HG02678 (cell line): ENCODE measurements around the gene SLFN12L.
"Not testable (repeated sequence)": the region's sequence is repeated elsewhere in the genome, so short reads cannot be mapped to it uniquely, and the experiment has no call there.

Experiments
- ATAC-seq: cut with Tn5 transposase; IDR thresholded peaks from one replicate; pipeline ENCODE4 v1.9.1; 2021; ENCODE audit warnings: mild to moderate bottlenecking, moderate library complexity; ENCODE audit not compliant: unreplicated experiment

The SLFN12L gene

DNA sequence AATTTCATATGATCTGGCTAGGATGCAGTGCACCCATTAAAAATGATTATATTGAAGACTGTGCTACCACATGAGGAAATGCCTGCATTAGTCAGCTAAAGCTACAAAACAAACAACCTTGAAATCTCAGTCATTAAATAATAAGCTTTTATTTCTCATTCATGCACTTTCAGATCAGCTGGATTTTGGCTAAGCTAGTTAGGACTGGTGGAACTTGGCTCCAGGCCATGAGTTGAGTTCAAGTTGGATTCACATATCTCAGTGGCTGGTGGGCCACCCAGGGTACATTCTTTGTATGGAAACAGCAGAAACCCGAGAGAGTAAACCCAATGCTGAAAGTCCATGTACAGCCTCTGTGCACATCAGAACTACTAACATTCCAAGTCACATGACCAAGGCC lies 6.4 kb upstream of the SLFN12L start:
- no peak for ATAC-seq

DNA sequence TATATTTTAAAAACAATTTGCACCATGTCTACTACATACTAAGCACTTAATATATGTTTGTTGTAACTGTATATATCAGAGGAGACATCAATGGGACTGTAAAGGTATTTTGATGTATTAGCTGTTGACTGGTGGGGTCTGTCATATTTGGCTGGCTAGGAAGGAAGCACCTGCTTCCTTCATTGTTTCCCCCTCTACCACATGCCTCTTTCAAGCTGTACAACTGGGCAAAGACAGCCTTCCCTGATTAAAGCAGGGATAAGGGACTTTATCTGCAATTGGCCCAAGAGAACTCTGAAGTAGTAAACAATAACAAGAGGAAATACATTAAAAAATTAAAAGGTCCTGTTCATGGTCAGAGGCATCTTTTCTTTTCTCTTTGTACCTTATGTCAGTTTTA lies 5.5 kb upstream of the SLFN12L start:
- no peak for ATAC-seq

DNA sequence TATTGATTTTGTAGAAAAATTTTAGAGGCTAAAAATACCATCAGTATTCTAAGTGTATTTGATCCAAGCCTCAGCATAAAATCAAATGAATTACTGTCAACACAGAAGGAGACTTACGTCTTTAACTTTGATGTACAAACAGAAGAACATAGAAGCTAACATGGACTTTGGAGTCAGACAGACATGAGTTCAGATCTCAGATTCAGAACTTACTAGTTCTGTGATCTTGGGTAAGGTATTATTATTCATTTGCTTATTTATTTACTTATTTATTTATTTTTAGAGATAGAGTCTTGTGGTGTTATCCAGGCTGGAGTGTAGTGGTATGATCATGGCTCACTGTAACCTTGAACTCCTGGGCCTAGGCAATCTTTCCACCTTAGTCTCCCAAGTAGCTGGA lies 4.0 kb upstream of the SLFN12L start:
- no peak for ATAC-seq

DNA sequence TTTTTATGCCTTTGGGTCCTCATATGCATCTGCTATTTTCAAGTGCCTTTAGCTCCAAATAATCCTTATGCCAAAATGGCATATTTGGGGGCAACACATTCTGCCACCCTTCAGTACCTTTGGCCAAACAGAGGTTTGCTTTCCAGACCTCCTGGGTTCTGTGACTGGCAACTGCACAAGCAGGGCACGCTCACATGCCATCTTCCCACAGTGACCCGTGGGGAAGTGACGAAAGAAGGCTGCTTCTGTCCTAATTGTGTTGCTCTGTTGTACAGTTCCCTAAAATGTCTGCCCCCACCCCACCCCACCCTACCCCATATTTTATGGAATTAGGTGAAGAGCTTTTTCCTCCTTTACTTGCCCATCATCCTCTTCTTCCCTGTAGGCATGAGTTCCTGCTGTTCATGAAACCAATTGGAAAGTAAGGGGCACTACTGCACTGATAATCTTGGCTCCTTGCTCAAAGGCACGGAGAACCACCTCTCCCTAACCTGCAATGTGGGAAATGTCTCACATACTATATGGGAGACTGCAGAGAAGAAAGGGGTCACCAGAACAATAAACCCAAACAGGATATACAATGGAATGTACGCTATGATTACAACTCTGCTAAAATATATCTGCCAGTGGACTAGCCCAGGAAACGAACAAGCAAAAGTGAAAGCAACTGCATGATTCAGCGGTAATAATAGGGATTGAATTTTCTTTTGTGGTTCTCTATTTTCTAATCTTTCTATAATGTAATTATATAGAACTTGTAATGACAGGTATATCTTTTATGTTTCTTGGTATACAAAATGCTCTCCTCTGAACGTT lies 3.3 kb upstream of the SLFN12L start:
- ATAC-seq = no peak

DNA sequence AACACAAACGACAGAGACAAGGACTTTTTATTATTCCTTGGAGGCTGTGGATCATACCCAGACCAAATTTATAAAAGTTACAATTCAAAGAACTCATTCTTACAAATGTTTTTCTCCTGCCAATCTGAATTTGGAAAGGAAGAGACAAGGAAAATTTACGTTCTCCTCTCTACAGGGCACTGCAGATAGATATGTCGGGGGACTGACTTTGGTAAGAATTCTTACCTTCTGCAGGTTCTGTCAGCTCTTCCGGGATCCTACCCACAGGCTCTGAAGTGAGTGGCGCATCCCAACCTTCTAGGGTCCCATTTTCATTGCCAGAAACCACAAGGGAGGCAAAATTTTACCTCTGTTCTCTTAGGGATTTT lies 2.2 kb upstream of the SLFN12L start:
- ATAC-seq = no peak

DNA sequence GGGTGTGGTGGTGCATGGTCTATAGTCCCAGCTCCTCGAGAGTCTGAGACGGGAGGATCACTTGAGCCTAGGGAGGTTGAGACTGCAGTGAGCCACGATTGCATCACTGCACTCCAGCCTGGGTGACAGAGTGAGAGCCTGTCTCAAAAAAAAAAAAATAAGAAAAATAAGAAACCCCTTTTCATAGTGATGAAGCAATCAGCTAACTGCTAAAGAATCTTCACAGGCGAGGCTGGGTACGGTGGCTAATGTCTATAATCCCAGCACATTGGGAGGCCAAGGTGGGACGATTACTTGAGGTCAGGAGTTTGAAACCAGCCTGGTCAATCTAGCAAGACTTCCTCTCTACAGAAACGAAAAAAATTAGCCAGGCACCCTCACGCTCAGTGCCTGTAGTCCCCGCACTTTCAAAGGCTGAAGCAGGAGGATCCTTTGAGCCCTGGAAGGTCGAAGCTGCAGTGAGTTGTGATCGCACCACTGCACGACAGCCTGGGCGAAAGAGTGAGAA lies 760 bp downstream of the SLFN12L start:
- no peak for ATAC-seq

DNA sequence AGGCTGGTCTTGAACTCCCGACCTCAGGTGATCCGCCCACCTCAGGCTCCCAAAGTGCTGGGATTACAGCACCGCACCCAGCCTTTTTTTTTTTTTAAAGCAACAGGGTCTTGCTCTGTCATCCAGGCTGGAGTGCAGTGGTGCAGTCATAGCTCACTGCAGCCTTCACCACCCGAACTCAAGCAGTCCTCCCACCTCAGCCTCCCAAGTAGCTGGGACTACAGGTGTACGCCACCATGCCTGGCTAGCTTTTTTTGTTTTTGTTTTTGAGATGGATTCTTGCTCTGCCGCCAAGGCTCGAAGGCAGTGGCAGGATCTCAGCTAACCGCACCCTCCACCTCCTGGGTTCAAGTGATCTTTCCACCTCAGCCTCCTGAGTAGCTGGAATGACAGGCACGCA lies 2.1 kb downstream of the SLFN12L start:
- ATAC-seq = not testable (repeated sequence)

DNA sequence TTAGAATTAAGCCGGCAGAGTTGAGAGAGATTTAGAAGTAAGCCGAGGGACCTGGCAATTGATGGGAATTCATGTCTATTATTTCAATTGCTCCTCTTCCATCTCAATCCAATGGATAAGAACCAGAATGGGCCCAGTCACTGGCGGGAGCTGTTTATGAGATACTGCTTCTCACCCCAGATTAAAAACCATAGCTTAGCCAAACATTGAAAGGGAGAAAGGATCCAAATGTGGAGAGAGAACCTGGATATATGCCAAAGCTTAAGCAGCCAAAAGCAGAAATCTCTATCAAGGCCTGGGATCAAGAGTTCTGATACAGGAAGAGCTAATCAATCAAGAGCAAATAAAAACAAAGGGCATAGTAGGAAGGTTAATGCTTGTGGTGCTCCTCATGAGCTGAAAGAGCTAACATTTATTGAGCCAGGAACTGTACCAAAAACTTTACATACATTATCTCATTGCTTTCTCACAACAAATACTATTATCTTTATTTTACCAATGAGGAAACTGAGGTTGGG lies 2.8 kb downstream of the SLFN12L start:
- no peak for ATAC-seq

DNA sequence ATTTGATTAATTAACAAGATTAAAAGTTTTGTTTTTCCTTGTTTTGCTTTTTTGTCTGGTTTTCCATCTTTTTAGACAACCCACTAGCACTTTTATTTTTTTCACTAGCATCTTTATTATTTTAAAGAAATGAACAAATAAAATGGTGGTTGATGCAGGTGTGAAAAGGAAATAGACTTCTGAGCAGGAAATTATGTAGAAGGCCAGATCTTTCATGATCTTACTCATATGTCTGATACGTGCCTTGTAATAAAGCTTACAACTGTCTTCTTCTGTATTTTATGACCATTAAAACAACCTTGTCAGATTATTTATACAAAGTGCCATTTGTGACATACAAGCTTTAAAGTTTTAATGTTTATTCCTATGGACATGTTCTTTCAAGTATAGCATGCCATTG lies 6.3 kb downstream of the SLFN12L start:
- no peak for ATAC-seq

DNA sequence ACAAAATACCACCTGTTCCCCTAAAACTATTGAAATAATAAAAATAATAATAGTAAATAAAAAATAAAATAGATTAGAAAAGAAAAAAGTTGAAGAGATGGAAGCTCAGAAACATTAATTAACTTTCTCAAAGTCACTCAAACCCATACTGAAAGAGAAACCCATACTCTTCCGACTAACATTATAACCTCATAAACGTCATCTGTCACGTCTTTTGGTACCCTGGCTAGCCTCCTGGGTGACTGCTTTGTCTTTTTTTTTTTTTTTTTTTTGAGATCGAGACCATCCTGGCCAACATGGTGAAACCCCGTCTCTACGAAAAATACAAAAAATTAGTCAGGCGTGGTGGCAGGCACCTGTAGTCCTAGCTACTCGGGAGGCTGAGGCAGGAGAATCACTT lies 7.6 kb downstream of the SLFN12L start:
- no peak for ATAC-seq

DNA sequence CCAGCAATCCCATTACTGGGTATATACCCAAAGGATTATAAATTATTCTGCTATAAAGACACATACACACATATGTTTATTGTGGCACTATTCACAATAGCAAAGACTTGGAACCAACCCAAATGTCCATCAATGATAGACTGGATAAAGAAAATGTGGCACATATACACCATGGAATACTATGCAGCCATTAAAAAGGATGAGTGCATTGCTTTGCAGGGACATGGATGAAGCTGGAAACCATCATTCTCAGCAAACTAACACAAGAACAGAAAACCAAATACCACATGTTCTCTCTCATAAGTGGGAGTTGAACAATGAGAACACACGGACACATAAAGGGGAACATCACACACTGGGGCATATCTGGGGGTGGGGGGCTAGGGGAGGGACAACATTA lies 8.2 kb downstream of the SLFN12L start:
- not testable (repeated sequence) for ATAC-seq

DNA sequence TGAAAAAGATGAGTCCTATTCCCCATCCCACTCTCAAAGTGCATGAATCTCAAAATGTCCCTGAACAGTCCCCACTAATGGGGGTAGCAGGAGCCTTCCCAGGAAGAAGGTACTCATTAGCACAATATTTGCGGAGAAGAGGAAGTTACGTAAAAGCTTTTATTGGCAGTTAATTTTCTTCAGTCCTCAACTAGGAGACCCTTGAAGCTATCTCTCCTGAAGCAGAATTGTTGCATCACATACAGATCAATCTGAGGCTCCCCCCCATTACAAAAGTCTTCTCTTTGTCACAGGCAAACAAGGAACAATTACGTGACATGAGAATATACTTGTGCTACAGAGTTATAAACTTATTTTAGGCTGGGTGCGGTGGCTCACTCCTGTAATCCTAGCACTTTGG lies 14.2 kb downstream of the SLFN12L start:
- ATAC-seq = no peak

DNA sequence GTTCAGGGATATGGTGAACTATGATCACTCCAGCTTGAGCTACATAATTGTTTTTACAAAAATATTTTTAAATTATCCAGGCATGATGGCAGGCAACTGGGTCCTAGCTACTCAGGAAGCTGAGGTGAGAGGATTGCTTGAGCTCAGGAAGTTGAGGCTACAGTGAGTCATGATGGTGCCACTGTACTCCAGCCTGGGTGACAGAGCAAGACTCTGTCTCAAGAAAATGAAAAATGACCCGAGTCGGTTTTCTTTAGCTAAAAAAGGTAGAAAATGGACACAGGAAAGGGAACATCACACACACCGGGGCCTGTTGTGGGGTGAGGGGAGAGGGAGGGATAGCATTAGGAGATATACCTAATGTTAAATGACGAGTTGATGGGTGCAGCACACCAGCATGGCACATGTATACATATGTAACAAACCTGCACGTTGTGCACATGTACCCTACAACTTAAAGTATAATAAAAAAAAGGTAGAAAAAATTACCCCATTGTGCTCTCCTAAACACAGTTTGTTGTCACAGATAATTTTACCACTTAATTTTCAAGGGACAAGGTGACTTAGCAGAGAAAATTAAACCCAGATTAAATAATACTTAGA lies 15.7 kb downstream of the SLFN12L start:
- ATAC-seq = not testable (repeated sequence)

DNA sequence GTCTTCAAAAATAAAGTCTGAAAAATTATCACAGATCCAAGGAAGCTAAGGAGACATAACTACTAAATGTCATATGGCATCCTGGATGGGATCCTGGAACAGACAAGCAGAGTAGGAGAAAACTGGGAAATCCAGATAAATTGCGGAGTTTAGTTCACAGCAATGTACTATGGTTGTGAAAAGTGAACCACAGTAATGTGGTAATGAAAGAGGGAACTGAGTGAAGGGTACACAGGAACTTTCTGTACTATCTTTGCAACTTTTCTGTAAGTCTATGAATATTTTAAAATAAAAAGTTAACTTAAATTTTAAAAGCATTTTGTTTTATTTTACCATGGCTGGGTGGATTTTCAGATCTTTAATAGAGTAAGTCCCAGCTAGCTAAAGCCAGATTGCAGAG lies 16.3 kb downstream of the SLFN12L start:
- no peak for ATAC-seq

DNA sequence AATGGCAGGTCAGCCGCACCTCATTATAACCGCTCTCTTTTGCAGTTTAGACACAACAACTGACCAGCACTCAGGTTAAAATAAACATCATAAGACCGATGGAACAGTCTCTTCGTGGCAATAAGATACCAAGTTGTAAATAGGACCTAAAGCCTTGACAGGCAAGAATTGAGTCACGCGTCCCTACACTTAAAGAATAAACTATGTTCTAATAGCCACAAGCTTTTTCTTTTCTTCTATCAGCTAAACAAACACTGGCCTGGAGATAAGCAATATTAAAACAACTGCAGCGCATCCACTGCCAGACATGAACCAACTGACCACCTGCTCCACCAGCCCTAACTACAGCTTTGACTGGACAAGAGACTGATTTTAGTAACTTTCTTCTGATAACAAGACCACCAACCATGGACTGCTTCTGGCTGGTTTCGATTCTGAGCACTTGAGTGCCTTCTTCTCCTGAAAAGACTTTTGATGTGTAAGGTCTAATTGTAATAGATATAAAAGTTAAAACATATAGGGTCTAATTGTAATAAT lies 17.5 kb downstream of the SLFN12L start:
- no peak for ATAC-seq

DNA sequence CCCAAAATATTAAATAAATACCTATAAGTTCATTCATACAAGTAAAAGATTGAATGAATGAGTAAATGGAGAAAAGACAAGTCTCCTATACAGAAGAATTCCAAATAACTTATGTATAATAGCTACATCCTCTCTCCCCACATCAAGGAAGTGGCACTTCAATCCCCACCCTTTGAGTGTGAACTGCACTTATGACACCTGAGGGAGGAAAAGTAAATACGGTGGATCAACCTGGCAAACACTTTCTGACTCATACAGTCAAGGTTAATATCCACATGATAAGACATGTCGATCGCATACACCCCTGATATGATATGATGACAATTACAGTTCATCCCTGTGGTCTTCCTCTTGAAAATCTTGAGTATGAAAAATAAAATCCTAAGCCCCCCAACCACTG lies 18.0 kb downstream of the SLFN12L start:
- no peak for ATAC-seq

DNA sequence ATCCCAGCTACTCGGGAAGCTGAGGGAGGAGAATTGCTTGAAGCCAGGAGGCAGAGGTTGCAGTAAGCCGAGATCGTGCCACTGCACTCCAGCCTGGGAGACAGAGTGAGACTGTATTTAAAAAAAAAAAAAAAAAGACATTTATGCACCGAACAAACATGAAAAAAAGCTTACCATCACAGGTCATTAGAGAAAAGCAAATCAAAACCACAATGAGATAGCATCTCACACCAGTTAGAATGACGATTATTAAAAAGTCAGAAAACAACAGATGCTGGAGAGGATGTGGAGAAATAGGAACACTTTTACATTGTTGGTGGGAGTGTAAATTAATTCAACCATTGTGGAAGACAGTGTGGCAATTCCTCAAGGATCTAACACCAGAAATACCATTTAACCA lies 19.0 kb downstream of the SLFN12L start:
- ATAC-seq = not testable (repeated sequence)

DNA sequence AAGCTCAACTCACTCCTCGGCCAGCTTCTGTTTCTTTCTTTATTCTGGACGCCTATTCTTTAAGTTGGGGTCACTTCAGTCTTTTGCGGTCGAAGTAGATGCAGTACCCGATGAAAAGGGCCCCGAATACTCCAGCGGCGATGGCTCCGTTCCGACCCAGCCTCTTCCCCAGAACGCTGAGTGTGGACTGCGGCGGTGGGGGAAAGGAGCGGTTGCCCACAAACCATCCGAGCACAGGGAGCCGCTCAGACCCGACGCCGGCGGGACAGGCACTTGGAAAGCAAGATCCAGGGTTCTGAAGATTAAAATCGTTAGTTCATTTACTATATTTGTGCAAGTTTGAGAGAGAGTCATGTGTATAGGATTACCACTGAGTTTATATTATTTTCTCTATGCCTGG lies 22.5 kb downstream of the SLFN12L start:
- ATAC-seq = no peak

DNA sequence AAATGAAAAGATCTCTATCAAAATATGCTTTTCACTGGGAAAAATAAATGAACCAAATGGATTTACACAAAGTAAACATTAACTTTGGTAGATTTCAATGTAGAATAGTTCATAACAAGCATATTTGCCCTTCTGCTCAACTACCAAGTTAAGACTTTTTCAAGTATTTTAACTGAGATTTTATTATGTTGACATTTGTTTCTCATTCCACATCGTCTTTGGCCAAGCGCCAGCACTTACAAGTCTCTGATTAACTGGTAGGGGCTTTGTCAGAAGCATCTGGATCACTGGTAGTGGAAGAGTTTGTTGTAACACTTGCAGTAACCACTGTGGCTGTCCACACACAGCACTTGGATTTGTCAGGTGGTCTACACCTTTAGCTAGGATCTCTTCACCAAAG lies 22.9 kb downstream of the SLFN12L start:
- ATAC-seq = no peak

DNA sequence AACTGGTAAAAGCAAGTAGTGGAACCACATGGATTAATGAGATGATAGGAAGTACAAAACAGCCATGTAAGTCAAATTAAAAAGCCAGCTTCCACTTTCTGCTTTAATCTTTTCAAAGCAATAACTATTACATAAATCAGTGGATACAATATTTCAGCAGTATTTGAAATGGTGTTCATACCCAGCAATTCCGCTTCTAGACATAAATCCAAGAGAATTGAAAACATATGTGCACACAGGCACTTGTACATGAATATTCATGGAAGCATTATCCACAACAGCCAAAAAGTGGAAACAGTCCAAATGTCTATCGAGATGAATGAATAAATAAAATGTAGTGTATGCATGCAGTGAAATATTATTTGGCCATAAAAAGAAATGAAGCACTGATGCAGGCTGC lies 27.4 kb downstream of the SLFN12L start:
- ATAC-seq = no peak

DNA sequence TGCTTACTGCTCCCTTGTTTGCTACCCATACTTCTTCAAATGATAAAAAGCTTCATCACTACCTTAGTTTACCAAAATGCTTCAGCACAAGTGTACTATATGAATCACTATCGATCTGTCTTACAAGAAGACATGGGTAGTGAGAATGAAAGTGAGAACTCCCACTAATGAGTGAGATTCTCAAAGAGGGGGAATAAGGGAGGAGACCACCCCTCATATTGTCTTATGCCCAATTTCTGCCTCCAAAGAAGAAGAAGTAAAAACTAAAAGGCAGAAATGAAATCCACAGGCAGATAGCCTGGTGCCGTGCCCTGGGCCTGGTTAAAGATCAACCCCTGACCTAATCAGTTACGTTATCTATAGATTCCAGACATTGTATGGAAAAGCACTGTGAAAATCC lies 29.8 kb downstream of the SLFN12L start:
- not testable (repeated sequence) for ATAC-seq

DNA sequence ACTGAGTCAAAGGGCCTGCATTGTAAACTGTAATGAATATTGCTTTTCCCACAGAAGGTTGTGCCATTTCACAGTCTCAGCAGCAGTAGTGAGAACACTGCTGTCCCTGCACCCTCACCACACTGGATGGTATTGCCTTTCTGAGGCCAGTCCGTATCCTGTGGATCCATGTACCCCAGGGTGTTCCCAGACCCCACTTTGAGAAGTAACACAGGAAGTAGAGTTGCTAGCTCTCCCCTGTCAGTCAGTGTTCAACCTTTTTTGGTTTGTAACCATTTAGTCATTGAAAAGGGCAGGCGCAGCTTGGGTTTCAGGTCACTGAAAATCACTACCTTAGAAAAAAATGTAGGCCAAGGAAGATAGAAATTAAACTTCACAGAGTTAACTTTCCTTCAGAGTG lies 37.9 kb downstream of the SLFN12L start:
- no peak for ATAC-seq
